SK-N-SH (cell line): Measurements from ENCODE around the gene TNS4.

Experiments used
- CTCF ChIP-seq: fragments of 200-600 bp; sonication (generic); IDR thresholded peaks from 2 replicates; pipeline ENCODE4 v1.6.1; 2017; ENCODE audit warnings: antibody characterized with exemption, mild to moderate bottlenecking, moderate library complexity
- EP300 ChIP-seq, 2 experiments: IDR thresholded peaks; 2 replicates each; pipeline versions ENCODE4 v1.4.0 to v1.6.1; 2012; ENCODE audit warnings: borderline replicate concordance in 1 of 2, low read depth in 1 of 2, low read length in 1 of 2
- EZH2phosphoT487 ChIP-seq: fragments of 200-600 bp; sonication (generic); IDR thresholded peaks from 2 replicates; pipeline ENCODE4 v1.6.1; 2017; ENCODE audit warnings: low read depth, mixed run types, mild to moderate bottlenecking, antibody characterized with exemption, moderate library complexity, borderline replicate concordance
- FOXM1 ChIP-seq: IDR thresholded peaks from 2 replicates; pipeline ENCODE4 v1.4.0; 2012; ENCODE audit warnings: low read depth, mild to moderate bottlenecking
- RFX5 ChIP-seq: IDR thresholded peaks from 2 replicates; pipeline ENCODE4 v1.6.1; 2012; ENCODE audit warnings: mild to moderate bottlenecking, improper control_type of control experiment, low read length
- SIN3A ChIP-seq: IDR thresholded peaks from 2 replicates; pipeline ENCODE4 v1.6.1; 2012; ENCODE audit warnings: low read depth, mild to moderate bottlenecking, low read length, moderate library complexity, borderline replicate concordance
- TAF1 ChIP-seq: IDR thresholded peaks from 2 replicates; pipeline ENCODE4 v1.6.1; 2012; ENCODE audit warnings: low read depth, mild to moderate bottlenecking, low read length, moderate library complexity, borderline replicate concordance
- TF ChIP-seq, protein P1 (sequence below): fragments of 150-350 bp; IDR thresholded peaks from 2 replicates; pipeline ENCODE4 v1.6.1; 2017; ENCODE audit warnings: antibody characterized with exemption, low read length, low read depth, borderline replicate concordance
- TF ChIP-seq, protein P2 (sequence below): IDR thresholded peaks from 2 replicates; pipeline ENCODE4 v1.4.0; 2012; ENCODE audit warnings: low read depth

DNA sequence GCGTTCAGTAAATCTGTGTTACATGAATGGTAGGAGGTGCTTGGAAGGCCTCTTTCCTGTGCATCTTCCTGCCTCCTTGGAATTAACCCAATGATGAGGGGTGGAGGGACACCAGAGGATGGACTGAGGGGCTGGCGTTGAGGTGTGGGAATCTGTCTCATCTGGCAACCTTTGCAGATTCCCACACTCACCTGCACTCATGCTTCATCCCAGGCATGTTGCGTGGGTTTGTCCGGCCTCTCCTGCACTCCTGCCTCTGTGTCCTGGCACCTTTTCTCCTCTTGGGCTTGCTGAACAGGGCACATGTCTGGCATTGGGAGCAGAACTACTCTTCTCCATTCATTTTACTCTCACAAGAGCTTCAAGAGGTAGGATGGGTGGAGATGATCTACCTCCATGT is 61.3 kb downstream of the TNS4 start:
- TF ChIP-seq, protein P1, sequence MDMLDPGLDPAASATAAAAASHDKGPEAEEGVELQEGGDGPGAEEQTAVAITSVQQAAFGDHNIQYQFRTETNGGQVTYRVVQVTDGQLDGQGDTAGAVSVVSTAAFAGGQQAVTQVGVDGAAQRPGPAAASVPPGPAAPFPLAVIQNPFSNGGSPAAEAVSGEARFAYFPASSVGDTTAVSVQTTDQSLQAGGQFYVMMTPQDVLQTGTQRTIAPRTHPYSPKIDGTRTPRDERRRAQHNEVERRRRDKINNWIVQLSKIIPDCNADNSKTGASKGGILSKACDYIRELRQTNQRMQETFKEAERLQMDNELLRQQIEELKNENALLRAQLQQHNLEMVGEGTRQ: no peak
- TF ChIP-seq RFX5 (no peak), EP300 (IDR thresholded peaks at IDR 0.05; ENCODE audit: borderline replicate concordance in 1 of 2, low read depth in 1 of 2, low read length in 1 of 2) (no peak), TAF1 (no peak), CTCF (no peak), EZH2phosphoT487 (no peak), FOXM1 (no peak), SIN3A (no peak)
- TF ChIP-seq, protein P2, sequence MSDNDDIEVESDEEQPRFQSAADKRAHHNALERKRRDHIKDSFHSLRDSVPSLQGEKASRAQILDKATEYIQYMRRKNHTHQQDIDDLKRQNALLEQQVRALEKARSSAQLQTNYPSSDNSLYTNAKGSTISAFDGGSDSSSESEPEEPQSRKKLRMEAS: no peak
